DMS53 treated with DMSO at 0.1 percent for 48 hours (cell line): ENCODE measurements around the gene CLCN1.

ENCODE experiments used
- DNase-seq: peaks from one replicate; lab custom pipeline; 2025; ENCODE audit not compliant: unreplicated experiment; lab: John Stamatoyannopoulos, UW

CLCN1 gene

GRCh38 chr7:143362131-143363015 lies 46.5 kb downstream of the CLCN1 start, which contains the start of gene FAM131B:
Gene FAM131B (minus strand): TSS chr7:143362713. CDS start chr7:143362603, 110 bp downstream.
- DNase-seq, result no peak

GRCh38 chr7:143363016-143363937 lies 47.4 kb downstream of the CLCN1 start:
- DNase-seq, result no peak

DNA sequence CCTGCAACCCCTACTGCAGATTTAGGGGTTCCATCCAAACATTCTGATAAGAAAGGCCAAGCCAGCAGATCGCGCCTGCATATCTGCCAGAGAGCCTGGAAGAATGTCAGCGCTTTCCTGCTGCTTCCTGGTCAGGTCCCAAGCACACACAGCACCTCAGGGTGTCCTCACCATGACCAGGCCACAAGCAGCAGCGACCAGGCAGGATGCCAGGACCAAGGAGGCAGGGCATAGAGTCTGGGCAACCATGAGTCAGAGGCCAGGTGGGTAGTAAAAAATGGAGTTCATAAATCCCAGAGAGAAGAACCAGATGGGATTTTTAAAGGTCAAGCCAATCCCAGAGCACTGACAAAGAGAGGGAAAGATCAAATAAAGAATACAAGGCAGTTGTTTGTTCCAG lies 52.1 kb downstream of the CLCN1 start:
- DNase-seq, result peak; percentile 51

- DNase-seq, result no peak
Observed at GRCh38 chr7:143368387-143368786, 52.5 kb downstream of the CLCN1 start.

- no peak for DNase-seq
Observed at GRCh38 chr7:143369678-143370651, 54.1 kb downstream of the CLCN1 start.

- peak; percentile 13 for DNase-seq
Observed at GRCh38 chr7:143372070-143372469, 56.2 kb downstream of the CLCN1 start.

DNA sequence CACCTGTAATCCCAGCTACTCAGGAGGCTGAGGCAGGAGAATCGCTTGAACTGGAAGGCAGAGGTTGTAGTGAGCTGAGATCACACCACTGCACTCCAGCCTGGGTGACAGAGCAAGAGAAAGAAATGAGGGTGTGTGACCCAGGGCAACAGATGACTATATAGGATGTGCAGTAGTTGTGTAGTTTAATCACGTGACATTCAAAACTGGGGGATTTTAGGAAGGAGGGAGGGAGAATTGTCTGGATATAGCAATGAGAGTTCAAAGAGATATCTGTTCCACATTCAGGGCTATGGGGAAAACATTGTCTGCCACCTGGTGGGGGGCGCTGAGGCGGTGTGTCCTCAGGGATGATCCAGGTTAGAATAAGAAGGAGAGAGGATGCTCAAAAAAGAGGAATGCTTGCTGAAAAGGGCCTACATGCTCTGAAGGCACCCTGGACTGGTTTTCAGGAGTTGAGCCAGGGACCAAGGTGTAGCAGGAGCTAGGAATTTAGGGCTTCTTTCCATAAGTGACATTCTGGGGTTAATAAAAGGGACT lies 57.4 kb downstream of the CLCN1 start:
- DNase-seq, result no peak

DNA sequence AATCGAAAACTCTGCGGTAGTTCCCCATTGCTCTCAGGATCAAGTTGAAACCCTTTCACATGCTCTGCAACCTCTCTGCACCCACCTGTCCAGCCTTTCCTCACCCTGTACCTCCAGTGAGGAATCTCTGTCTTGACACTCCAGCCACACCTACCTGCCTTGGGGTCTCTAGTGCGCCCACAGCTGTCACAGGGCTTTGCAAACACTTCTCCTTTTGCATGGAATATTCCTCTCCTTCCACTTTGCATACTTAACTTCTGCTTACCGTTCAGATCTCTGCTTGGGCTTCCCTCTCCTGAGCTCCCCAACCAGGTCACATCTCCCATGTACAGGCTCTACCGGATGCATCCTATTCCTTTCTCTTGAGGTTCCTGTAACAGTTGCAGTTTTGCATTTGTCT lies 58.6 kb downstream of the CLCN1 start:
- no peak for DNase-seq

- no peak for DNase-seq
Observed at GRCh38 chr7:143375298-143376034, 59.6 kb downstream of the CLCN1 start.

- no peak for DNase-seq
Observed at GRCh38 chr7:143376396-143376795, 60.5 kb downstream of the CLCN1 start.

- no peak for DNase-seq
Observed at GRCh38 chr7:143379611-143380259, 63.8 kb downstream of the CLCN1 start.

GRCh38 chr7:143380260-143380645 lies 64.3 kb downstream of the CLCN1 start:
- DNase-seq, result peak; percentile 79

DNA sequence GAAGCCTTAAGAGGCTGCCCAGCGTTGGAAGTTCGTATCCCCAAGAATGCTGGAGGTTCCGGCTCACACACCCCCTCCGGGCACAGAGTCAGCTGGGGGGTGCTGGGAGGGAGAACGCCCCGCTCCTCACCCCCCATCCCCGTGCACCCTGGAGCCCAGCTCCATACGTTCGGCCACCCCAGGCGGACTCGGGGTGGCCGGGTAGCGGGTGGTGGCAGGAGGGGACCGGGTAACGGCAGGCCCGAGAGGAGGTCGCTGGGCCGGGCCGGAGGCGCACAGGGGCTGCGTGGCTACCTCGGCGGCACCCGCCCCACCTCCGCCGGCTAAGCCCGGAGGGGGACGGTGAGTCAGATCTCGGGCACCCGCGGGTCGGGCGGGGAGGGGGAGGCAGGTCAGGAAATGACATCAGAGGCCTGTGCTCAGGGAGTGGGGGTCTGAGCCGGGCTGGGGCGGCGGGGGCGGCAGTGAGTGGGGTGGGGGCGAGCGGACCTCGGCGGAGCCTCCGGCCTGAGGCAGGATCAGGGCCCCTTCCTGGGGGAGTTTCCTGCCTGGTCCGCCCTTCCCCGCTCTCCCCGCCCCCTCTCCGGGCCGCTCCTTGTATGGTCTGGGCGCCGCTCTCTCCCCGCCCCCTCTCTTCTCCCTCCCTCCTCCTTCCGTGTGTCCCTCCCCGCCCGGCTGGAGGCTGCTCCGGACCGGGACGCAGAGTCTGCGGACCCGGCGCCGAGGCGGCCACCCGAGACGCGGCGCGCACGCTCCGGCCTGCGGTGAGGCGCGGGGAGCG lies 64.9 kb downstream of the CLCN1 start, which contains the start of gene ZYX:
TSS of gene ZYX (plus strand) at position 700 of the 781 bp plus-strand sequence. CDS start 227 bp downstream, outside the sequence.
- DNase-seq, result peak; percentile 87

DNA sequence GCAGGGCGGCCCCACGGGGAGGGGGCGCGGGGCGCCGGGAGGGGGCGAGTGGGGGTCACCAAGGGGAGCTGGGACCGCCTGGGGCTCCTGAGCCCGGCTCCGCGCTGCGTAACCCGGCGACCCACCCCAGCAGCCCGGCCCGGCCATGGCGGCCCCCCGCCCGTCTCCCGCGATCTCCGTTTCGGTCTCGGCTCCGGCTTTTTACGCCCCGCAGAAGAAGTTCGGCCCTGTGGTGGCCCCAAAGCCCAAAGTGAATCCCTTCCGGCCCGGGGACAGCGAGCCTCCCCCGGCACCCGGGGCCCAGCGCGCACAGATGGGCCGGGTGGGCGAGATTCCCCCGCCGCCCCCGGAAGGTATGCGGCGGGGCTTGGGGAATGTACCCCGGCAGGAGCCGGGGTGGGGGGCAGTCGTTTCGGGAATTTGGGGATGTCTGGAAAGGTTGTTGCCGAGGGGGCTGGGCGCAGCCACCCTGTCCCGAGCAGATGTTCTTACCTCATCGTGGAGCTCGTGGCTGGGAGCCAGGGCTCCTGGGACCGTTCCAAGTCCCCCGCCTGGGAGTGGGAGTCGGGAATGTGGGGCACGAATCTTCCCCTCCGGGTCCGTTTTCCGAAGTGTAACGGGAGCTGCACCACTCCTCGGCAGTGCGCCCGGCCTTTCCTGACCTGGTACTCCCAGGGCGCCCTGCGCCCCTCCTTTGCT lies 65.7 kb downstream of the CLCN1 start:
- no peak for DNase-seq

DNA sequence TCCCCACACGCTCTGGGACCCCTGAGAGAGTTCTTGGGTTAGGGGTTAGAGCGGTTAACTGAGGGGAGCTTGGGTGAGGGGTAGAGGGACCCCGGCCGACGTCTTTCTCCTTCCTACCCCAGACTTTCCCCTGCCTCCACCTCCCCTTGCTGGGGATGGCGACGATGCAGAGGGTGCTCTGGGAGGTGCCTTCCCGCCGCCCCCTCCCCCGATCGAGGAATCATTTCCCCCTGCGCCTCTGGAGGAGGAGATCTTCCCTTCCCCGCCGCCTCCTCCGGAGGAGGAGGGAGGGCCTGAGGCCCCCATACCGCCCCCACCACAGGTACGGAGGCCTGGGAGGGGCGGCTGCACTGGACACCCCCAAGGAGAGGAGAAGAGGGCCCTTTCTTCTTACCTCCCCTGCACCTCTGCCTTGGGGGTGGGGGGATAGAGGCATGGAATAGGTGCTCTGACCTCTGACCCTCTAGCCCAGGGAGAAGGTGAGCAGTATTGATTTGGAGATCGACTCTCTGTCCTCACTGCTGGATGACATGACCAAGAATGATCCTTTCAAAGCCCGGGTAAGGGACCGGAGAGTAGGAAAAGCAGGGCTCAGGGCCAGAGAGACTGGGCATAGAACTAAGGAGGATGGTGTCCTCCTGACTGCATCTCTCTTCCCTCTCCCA lies 66.3 kb downstream of the CLCN1 start:
- DNase-seq, result no peak

DNA sequence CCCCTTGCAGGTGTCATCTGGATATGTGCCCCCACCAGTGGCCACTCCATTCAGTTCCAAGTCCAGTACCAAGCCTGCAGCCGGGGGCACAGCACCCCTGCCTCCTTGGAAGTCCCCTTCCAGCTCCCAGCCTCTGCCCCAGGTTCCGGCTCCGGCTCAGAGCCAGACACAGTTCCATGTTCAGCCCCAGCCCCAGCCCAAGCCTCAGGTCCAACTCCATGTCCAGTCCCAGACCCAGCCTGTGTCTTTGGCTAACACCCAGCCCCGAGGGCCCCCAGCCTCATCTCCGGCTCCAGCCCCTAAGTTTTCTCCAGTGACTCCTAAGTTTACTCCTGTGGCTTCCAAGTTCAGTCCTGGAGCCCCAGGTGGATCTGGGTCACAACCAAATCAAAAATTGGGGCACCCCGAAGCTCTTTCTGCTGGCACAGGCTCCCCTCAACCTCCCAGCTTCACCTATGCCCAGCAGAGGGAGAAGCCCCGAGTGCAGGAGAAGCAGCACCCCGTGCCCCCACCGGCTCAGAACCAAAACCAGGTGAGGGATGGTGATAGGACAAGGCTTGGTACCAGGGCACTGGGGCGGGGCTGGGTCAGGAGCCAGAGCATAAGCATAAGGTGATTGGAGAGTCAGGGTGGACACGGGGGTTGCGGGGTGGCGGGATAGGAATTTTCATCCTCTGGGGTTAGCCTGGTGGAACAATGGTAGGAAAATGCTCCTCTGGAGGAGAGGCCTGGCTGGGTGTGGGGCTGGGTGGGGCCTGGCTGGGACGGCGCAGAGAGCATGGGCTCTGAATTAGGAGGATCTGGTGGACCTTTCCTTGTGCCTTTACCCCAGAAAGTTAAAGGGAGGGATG lies 67.1 kb downstream of the CLCN1 start:
- DNase-seq, result no peak
